Posterior cingulate gyrus (tissue), 11 donors: ENCODE results near the gene RNF180.

ENCODE experiments used
- DNase-seq, 10 donors: peaks; one replicate each; pipeline versions ENCODE4 v3.0.0 to v3.0.0-alpha.2; 2020 to 2021; ENCODE audit warnings: mixed read lengths in 3 of 10
- intact Hi-C: fragments of 100-400 bp; cut with DNase I; formaldehyde crosslinking; loops from one replicate; pipeline ENCODE4 v1.15.1; 2023

RNF180 gene, protein sequence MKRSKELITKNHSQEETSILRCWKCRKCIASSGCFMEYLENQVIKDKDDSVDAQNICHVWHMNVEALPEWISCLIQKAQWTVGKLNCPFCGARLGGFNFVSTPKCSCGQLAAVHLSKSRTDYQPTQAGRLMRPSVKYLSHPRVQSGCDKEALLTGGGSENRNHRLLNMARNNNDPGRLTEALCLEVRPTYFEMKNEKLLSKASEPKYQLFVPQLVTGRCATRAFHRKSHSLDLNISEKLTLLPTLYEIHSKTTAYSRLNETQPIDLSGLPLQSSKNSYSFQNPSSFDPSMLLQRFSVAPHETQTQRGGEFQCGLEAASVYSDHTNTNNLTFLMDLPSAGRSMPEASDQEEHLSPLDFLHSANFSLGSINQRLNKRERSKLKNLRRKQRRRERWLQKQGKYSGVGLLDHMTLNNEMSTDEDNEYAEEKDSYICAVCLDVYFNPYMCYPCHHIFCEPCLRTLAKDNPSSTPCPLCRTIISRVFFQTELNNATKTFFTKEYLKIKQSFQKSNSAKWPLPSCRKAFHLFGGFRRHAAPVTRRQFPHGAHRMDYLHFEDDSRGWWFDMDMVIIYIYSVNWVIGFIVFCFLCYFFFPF

DNA sequence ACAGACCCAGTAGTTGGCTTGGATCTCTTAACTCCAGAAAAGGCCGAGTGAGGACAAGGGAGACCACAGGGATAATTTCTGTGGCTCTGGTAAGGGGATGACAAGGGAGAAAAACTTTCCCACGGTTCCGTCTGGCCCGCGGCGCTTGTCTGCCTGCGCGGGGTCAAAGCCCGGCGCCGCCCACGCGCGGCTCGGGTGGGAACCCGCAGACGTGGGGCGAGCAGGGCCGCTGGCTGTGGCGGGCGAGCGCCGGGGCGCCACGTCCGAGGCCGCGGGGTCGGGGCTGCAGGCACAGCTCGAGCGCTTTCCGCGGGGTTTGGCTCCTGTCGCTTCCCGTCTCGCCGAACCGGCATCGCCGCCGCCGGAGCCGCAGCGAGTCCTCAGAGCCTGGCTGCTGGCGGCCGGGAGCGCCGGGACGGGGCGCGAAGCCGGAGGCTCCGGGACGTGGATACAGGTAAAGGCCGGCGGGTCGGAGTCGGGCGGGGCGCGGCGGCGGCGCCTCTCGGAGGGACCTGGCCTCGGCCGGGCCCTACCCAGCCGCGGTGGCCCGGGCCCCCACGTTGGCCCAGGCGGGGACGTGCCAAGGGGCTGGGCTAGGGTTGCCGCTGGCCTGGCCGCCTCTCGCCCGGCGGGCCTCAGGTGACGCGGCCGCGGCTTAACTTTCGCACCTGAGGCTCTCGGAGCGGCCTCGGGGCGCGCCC is at the start of gene RNF180:
Gene RNF180, plus strand, starts transcription at position 344 of the 701 bp plus-strand sequence. CDS start 34,965 bp downstream, outside the sequence.
- DNase-seq = peak; percentile 20 to 95 (median 56)
- intact Hi-C loops = no loop called here

DNA sequence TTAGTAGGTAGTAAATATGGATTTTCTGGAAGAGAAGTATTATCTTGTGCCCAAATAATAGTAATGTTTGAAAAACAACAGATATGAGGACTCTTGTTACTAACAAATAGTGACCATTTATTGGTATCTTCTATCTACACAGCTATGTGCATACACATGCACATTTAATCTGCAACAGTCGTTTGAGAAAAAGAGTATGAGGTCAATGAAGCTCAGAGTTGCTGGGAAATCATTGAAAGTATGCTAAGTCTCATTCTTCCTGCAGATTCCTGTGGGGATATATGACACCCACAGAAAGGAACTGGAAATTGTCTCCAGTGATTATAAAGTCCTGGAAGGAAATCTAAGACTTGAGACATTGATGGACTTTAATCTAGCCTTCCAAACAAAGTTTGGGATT is 40.1 kb upstream of the RNF180 start:
- no peak for DNase-seq
- intact Hi-C loops = no loop called here

DNA sequence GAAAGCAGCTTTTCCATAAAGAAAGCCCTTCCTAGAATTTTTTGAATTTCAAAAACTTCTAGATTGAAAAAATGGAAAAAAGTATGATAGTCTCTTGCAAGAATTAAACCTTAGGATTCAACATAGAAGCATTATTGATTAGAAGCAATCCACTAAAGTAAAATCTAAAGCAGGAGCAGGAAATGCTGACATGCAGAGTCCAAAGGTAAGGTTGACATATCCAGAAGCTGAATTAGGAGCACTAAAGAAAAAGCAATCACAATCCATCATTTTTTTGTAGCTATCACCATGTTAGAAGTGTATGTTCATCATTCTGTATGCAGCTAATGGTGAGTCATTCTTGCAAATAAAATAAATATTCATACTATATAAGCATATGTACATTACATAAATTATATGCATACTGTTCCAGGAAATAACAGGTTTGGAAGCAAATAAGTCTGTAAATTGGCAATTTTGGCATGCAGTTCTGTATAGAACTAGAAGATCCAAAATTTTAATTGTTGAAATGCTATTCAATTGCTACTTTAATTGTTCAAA is 39.4 kb upstream of the RNF180 start:
- no peak for DNase-seq
- intact Hi-C loops = no loop called here

DNA sequence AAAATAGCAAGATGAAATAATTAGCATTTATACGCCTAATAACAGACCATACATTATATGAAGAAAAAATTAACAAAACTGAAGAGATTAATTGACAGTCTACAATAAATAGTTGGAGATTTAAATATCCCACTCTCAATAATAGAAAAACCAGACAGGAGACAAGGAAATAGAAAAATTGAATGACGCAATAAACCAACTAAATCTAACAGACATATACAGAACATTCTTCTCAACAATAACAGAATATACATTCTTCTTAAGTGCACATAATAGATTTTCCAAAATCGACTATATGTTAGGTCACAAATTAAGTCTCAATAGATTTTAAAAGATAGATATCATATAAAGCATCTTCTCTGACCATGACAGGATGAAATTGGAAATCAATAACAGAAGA is 25.6 kb upstream of the RNF180 start:
- intact Hi-C loops = loop anchor here (10.0 kb wide), 1 partner anchor 645 kb away; no protein-coding TSS in a partner anchor
- no peak for DNase-seq

DNA sequence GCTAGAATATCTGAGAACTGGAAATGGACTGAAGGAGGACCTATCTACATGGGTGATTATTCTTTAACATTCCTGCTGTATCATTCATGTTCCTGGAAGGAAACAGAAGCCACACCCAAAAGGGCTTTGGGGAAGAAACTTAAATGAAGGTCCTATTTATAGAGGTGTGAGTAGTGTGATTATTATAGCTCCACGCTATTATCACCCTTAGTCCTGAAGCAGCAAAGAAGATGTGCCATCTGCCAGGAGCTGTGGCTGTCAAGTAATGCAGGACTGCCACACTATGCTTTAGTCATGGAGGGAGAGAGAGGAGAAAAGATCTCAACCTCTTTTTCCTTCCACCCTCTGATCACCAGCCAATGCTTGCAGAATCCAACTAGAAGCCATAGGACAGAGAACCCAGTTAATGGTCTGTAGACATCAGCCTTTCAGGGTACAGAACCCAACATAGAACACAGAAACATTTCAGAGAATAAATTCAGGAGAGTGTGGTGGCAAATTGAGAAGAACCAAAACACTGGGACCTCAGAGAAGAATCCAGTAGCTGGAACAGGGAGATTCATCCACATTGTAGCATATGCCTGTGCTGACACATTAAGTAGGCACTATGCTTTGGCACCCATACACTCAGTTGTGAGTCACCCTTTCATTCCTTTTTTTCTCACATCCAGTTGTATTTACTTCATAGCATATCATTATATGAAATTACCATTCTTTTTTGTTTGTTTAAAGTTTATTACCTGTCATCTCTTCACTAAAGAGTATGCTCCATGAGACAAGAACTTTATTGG is 21.0 kb upstream of the RNF180 start:
- peak in 2 of 10 donors; percentile 8 to 57 for DNase-seq
- intact Hi-C loops = loop anchor here (5.0 to 10.0 kb wide), 2 partner anchors 63 to 640 kb away; no protein-coding TSS in a partner anchor

DNA sequence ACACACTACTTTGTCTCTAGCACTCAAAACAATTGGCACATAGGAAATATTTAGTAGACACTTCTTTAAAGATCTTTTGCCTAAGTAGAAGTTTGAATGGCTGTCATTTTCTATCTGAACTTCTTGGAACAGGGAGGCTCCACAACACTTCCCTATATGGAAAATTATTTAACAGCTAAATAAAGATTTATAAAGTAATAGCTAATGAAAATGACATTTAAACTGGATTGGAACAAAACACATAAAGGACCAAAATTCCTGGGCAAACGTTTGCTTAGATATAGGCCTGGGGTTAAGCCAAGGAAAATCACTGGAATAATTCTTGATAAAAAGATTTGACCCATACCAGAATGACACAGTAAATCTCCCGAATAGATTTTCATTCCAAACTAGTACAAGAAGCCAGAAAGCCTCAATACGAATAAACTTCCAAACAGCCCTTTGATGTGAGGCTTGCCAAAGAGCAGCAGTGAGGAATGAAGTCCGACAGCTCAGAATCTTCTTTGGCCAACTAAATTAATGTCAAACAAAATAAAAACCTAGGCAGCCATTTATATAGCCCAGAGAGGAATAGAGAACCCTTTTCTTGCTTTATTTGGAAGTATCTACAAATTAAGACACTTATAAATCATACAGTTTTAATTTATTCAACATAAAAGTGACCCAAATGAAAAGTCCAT is 20.3 kb upstream of the RNF180 start:
- DNase-seq = no peak
- intact Hi-C loops = loop anchor here (5.0 to 10.0 kb wide), 2 partner anchors 62 to 639 kb away; no protein-coding TSS in a partner anchor

DNA sequence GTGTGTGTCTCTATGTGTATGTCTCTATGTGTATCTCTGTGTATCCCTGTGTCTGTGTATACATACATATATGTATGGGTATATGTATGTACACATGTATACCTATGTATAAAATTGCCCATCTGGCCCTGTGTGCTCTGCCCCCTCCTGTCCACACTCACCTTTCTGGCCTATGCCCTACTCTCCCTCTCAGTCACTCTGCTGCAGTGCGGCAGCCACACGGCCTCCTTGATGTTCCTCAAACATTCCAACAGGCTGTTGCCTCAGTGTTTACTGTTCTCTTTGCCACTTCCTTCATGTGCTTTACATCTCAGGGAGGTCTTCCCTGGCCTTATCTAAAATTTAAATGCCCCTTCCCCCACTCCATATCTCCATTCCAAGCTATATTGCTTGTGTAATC is 18.3 kb upstream of the RNF180 start:
- intact Hi-C loops = loop anchor here (5.0 to 10.0 kb wide), 2 partner anchors 60 to 637 kb away; no protein-coding TSS in a partner anchor
- DNase-seq = no peak

DNA sequence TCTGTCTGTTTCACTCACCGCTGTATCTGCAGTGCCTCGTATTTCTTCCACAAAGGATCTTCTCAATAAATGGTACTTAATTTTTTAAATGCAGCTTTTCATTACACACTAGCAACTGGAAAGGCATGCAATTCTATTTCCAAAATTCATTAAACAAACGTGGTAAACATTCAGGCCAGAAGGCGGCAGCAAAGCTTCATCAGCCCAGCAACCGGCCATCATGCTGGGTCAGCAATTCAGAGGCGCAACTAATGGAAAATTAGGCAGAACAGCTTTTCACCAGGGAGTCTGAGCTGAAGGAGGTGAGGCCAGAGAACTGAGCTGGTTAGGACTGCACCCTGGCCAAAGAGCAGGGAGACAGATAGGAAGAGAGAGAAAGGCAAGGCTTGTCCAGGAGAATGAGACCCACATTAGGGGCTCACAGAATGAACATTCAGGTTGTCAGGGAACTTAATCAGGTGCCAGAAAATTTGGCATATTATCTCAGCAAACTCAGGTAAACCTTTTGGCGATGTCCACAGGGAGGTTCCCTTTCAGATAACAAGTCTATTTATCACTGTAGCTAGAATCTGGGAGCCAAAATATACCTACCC is 17.7 kb upstream of the RNF180 start:
- intact Hi-C loops = loop anchor here (2.0 to 10.0 kb wide), 3 partner anchors 59 to 637 kb away; no protein-coding TSS in a partner anchor
- DNase-seq = peak; percentile 46 to 93 (median 68)

DNA sequence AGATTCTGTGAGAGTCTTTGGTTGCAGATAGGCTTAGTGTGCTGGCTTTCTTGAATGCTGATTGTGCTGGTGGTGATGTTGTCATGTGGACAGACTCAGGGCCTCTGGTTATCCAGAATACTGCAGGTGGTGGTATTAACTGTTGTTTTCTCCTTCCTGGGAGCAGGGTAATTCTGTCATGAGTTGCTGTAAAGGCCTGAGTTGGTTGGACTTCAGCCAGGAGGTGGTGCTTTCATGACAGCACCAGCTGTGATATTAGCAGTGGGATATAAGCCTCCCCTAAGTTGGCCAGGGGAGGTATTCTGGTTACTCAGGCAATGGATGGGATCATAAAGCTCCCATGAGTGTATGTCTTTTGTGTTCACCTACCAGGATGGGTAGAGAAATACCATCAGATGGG is 16.4 kb upstream of the RNF180 start:
- intact Hi-C loops = loop anchor here (2.0 to 10.0 kb wide), 3 partner anchors 58 to 636 kb away; no protein-coding TSS in a partner anchor
- no peak for DNase-seq

DNA sequence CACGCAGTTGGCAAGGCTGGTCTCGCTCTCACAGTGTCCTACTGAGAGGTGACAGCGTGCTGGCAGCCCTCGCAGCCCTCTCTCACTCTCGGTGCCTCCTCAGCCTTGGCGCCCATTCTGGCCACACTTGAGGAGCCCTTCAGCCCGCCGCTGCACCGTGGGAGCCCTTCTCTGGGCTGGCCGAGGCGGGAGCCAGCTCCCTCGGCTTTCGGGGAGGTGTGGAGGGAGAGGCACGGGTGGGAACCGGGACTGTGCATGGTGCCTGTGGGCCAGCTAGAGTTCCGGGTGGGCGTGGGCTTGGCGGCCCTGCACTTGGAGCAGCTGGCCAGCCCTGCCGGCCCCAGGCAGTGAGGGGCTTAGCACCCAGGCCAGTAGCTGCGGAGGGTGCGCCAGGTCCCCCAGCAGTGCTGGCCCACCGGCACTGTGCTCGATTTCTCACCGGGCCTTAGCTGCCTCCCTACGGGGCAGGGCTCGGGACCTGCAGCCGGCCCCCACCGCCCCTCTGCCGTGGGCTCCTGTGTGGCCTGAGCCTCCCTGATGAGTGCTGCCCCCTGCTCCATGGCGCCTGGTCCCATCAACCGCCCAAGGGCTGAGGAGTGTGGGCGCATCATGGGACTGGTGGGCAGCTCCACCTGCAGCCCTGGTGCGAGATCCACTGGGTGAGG is 15.7 kb upstream of the RNF180 start:
- intact Hi-C loops = loop anchor here (2.0 to 10.0 kb wide), 3 partner anchors 57 to 635 kb away; no protein-coding TSS in a partner anchor
- DNase-seq = peak in 2 of 10 donors; percentile 53 to 79

DNA sequence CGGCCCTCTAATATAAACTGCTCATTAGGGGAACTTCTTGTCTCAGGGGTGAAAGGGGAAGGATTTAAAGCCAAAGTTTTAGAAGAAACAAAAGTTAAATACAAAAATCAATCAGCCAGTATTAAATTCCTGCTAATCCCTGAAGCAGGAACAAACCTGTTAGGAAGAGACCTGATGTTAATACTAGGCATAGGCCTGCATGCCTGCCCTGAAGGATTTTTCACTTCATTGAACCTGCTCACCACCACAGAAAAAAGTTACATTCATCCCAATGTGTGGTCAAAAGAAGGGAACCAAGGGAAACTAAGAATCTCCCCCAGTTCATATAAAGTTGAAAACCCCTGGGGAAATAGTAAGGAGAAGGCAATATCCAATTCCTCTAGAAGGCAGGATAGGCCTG is 9.4 kb upstream of the RNF180 start:
- DNase-seq = no peak
- intact Hi-C loops = no loop called here

DNA sequence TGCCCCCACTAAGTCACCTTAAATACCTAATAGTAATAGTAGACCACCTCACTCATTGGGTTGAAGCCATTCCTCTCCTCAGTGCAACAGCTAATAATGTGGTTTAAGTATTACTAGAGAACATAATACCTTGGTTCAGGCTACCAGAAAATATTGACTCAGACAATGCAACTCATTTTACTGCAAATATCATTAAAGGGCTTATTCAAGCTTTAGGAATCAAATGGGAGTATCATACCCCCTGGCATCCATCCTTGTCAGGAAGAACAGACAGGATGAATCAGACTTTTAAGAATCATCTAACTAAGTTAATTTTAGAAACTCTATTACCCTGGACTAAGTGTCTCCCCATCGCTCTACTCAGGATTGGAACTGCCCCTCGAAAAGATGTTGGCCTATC is 6.8 kb upstream of the RNF180 start:
- intact Hi-C loops = no loop called here
- DNase-seq = no peak

DNA sequence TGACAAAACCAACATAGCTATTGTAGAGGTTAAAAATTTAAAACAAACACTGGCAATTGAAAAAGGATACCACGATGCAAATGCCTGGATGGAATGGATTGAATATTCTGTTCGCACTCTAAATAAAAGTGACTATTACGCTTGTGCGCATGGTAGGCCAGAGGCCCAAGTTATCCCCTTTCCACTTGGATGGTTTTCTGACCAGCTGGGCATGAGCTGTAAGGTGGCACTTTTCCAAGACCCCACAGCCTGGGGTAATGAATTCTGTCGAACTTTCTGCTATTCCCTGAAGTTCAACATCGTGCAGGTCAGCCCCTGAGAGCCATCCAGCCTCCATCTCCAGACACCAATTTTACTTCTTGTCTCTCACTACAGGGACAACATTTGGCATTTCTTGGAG is 5.4 kb upstream of the RNF180 start:
- intact Hi-C loops = no loop called here
- DNase-seq = no peak

DNA sequence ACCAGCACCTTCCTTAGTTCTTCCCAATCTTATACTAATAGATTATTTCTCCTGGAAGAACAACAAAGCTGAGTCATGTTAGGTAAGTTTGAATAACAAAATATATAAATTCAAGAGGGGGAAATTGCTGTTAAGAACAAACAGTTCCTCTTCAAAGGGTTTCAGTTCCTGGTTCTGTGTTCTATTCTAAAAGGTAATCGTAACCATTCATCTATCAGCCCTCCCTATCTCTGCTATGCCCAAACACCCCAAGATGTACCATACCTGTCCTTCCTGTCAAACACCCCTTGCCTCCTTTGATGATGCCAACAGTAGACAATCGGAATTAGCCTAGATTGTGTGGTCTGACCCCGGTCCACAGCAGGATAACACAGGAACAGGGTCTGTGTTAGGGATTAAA is 4.2 kb upstream of the RNF180 start:
- no peak for DNase-seq
- intact Hi-C loops = no loop called here

DNA sequence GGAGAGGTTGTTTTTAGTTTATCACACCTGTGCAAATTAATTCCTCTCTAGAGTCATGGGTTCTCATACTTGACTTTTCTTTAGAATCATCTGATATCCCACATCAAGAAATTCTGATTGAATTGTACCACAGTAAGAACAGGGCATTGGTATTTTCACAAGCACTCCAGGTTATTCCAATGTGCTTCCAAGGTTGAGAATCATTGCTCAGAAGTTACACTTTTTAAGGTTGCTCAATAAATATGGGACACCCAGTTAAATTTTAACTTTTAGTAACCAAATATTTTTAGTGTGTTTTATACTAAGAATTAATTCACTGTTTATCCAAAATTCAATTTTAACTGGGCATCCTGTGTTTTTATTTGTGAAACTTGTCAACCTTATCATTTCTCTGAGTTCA is 2.5 kb upstream of the RNF180 start:
- intact Hi-C loops = no loop called here
- DNase-seq = no peak

DNA sequence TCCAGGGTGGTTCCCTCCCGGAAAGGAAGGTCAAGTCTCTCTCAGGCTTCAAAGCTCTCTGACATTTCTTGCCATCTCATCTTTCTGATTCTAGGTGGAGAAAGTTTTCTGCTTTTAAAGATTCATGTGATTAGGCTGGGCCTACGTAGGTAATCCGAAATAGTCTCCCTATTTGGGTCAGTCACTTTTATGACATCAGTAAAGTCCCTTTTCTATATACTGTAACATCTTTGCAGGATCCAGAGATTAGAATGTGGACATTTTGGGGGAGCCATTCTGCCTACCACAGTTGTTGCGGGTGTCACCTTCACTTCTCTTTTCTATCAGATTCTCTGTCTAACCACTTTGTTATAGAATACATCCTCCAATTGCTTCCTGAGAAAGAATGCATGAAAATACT is 1.9 kb upstream of the RNF180 start:
- intact Hi-C loops = no loop called here

DNA sequence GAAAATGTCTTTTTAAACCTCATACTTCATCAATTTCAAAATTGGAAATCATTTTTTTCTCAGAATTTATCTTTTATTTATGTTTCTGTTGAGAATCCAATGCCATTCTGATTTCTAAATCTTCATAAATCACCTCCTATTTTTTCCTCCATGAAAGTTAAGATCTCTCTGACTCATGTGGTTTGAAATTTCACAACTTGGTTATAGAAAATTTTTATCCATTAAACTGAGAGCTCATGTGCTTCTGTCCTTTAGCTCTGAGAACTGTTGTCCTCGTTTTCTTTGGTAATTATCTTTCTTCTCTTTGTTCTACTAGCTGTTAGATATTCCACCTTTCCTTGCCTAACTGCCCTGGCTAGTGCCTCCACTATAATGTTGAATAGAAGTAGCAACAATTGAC is 1.5 kb upstream of the RNF180 start:
- intact Hi-C loops = no loop called here
- DNase-seq = no peak

More for the DNA sequence above, 1.9 kb upstream of the RNF180 start:
- DNase-seq = no peak

DNA sequence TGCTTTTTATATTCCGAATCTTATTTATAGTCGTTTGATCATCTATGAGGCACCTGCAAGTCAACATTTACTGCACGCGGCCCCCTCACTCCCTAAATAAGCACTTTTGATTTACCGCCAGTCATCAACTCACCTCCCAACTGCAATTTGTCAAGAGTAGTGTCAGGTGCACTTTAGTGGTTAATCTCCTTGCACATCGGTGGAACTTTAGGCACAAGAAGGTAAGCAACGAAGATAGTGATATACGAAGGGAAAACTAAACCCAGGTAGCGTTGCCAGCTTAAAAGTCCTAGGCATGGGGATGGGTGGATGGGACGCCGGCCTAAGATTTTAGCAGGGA is 513 bp upstream of the RNF180 start:
- peak in 2 of 10 donors; percentile 15 to 38 for DNase-seq
- intact Hi-C loops = no loop called here
